ENCODE data around the gene MIGA2.
"Not testable (repeated sequence)": the region's sequence is repeated elsewhere in the genome, so short reads cannot be mapped to it uniquely, and the experiment has no call there.

Gene MIGA2

GRCh38 chr9:129102791-129103594 is 66.6 kb downstream of the MIGA2 start:
- DNase-seq (ENCODE audit: low spot score): peak; percentile 33

GRCh38 chr9:129103595-129103965 is 67.2 kb downstream of the MIGA2 start:
- DNase-seq (ENCODE audit: low spot score): no peak

- DNase-seq (ENCODE audit: low spot score): no peak
Measured at GRCh38 chr9:129104051-129104450, 67.6 kb downstream of the MIGA2 start.

- DNase-seq (ENCODE audit: low spot score): no peak
Measured at GRCh38 chr9:129105857-129106694, 69.7 kb downstream of the MIGA2 start.

- no peak for DNase-seq (ENCODE audit: low spot score)
Measured at GRCh38 chr9:129107651-129108050, 71.2 kb downstream of the MIGA2 start.

GRCh38 chr9:129108083-129108804 is 71.8 kb downstream of the MIGA2 start:
- DNase-seq (ENCODE audit: low spot score): no peak

- DNase-seq (ENCODE audit: low spot score): no peak
Measured at GRCh38 chr9:129108805-129109536, 72.5 kb downstream of the MIGA2 start.

- peak; percentile 18 for DNase-seq (ENCODE audit: low spot score)
Measured at GRCh38 chr9:129109537-129109903, 73.1 kb downstream of the MIGA2 start.

GRCh38 chr9:129109952-129110739 is 73.7 kb downstream of the MIGA2 start:
- DNase-seq (ENCODE audit: low spot score): peak; percentile 25

GRCh38 chr9:129110740-129111527 is 74.5 kb downstream of the MIGA2 start, which contains the start of the genes CRAT and PTPA:
TSS of gene CRAT (minus strand) at chr9:129110793. CDS start at chr9:129110509, 284 bp downstream.
TSS of gene PTPA (plus strand) at chr9:129111415. CDS start at chr9:129111601, 186 bp downstream.
- peak; percentile 95 for DNase-seq (ENCODE audit: low spot score)

- peak; percentile 28 for DNase-seq (ENCODE audit: low spot score)
Measured at GRCh38 chr9:129111528-129112151, 75.2 kb downstream of the MIGA2 start.

- DNase-seq (ENCODE audit: low spot score): not testable (repeated sequence)
Measured at GRCh38 chr9:129112526-129112925, 76.1 kb downstream of the MIGA2 start.

GRCh38 chr9:129113645-129114304 is 77.3 kb downstream of the MIGA2 start:
- DNase-seq (ENCODE audit: low spot score): peak; percentile 40

GRCh38 chr9:129118799-129119198 is 82.4 kb downstream of the MIGA2 start:
- DNase-seq (ENCODE audit: low spot score): no peak

- DNase-seq (ENCODE audit: low spot score): peak; percentile 91
Measured at GRCh38 chr9:129121483-129121882, 85.1 kb downstream of the MIGA2 start.

Measured in pons (tissue), 1 donor.